ENCODE measurements around the gene COL9A2. TPM values are rescaled to one million over a fixed set of nuclear protein-coding genes. Genes with fewer than 3 reads are reported as not detected.

The COL9A2 gene
- total RNA-seq, 4 donors from 2014 or later, result 2.0 to 27.0 (median 4.8) TPM

DNA sequence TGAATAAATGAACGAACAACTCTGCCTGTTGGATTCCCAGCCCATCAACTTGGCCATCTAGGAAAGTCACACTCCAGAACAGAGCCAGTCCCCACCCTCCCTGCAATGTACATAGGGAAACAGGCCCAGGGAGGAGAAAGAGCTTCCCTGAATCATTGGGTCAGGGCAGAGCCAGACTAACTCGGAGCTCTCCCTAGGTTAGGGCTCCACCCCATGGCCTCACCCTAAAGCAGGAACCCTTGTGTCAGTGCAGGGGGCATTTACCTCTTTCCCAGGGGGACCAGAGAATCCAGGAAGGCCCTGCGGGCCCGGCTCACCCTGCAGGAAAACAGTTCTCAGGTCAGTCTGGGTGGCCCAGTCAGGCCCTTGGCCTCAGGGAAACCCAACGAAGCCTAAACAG, 11.6 kb downstream of the COL9A2 start:
- Histone ChIP-seq H3K27ac (no peak overlapping the region), H3K4me1 (no peaks in the 10 kb centered on the region), H3K36me3 (no peaks in the 10 kb centered on the region), H3K4me3 (no peak overlapping the region), H3K27me3 (no peaks in the 10 kb centered on the region), H3K9me3 (no peaks in the 10 kb centered on the region)
- intact Hi-C loops (cut with DNase I; ENCODE audit: low total_unique reads), result no loop called here
- TF ChIP-seq, protein P1, sequence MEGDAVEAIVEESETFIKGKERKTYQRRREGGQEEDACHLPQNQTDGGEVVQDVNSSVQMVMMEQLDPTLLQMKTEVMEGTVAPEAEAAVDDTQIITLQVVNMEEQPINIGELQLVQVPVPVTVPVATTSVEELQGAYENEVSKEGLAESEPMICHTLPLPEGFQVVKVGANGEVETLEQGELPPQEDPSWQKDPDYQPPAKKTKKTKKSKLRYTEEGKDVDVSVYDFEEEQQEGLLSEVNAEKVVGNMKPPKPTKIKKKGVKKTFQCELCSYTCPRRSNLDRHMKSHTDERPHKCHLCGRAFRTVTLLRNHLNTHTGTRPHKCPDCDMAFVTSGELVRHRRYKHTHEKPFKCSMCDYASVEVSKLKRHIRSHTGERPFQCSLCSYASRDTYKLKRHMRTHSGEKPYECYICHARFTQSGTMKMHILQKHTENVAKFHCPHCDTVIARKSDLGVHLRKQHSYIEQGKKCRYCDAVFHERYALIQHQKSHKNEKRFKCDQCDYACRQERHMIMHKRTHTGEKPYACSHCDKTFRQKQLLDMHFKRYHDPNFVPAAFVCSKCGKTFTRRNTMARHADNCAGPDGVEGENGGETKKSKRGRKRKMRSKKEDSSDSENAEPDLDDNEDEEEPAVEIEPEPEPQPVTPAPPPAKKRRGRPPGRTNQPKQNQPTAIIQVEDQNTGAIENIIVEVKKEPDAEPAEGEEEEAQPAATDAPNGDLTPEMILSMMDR (IDR thresholded peaks at IDR 0.05), result no peak
- TF ChIP-seq POLR2A (IDR thresholded peaks at IDR 0.05), result no peak
- no peak for DNase-seq

GRCh38 chr1:40303790-40304189, 13.3 kb downstream of the COL9A2 start:
- no peaks in the 10 kb centered on the region for H3K4me1 ChIP-seq
- H3K4me3 ChIP-seq, result no peak overlapping the region
- H3K27ac ChIP-seq, result no peak overlapping the region
- intact Hi-C loops (cut with DNase I; ENCODE audit: low total_unique reads), result no loop called here
- no peaks in the 10 kb centered on the region for H3K36me3 ChIP-seq
- H3K9me3 ChIP-seq, result no peaks in the 10 kb centered on the region
- DNase-seq, result no peak
- TF ChIP-seq, protein P1 (IDR thresholded peaks at IDR 0.05), result no peak
- no peak for TF ChIP-seq POLR2A (IDR thresholded peaks at IDR 0.05)
- H3K27me3 ChIP-seq, result no peaks in the 10 kb centered on the region

DNA sequence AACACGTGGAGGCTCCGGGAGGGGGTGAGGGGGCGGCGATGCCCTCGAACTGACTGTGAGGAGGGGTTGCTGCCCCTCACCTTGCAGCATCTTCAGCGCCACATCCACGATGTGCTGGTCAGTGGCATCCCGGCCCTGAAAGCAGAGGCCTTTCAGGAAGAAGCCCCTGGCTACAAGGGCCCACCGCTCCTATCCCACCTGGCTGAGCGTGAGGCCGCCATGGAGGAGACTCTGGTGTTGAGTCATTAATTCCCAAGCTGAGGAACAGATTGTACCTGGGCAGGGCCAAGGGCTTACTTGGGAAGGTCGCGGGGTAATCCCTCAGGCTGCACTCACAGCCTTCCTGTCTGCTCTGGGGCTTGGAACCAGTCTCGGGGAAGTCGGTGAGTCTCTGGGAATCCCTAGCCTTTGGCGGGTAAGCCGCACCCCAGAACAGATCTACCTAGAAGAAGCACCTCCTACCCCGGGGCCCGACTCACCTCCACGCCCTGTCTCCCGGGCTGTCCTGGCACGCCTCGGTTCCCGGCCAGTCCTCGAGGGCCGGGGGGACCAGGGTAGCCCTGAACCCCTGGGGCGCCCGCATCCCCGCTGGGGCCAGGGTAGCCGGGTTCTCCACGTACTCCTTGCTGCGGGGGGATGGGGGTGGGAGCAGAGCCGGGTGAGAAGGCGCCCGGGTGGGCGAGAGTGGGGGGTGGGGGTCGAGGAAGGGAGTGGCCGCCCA, 13.9 kb downstream of the COL9A2 start:
- H3K27ac ChIP-seq, result no peak overlapping the region
- DNase-seq, result no peak
- H3K4me1 ChIP-seq, result no peaks in the 10 kb centered on the region
- H3K27me3 ChIP-seq, result no peaks in the 10 kb centered on the region
- no peak overlapping the region for H3K4me3 ChIP-seq
- intact Hi-C loops (cut with DNase I; ENCODE audit: low total_unique reads), result no loop called here
- no peaks in the 10 kb centered on the region for H3K36me3 ChIP-seq
- TF ChIP-seq, protein P1 (IDR thresholded peaks at IDR 0.05), result no peak
- no peak for TF ChIP-seq POLR2A (IDR thresholded peaks at IDR 0.05)
- no peaks in the 10 kb centered on the region for H3K9me3 ChIP-seq

- Histone ChIP-seq H3K36me3 (no peaks in the 10 kb centered on the region), H3K9me3 (no peaks in the 10 kb centered on the region), H3K27me3 (no peaks in the 10 kb centered on the region), H3K27ac (no peak overlapping the region), H3K4me1 (no peaks in the 10 kb centered on the region), H3K4me3 (no peak overlapping the region)
- intact Hi-C loops (cut with DNase I; ENCODE audit: low total_unique reads), result no loop called here
- DNase-seq, result no peak
- no peak for TF ChIP-seq POLR2A (IDR thresholded peaks at IDR 0.05)
- TF ChIP-seq, protein P1 (IDR thresholded peaks at IDR 0.05), result no peak
These were observed 14.6 kb downstream of the COL9A2 start for GRCh38 chr1:40302475-40302874.

DNA sequence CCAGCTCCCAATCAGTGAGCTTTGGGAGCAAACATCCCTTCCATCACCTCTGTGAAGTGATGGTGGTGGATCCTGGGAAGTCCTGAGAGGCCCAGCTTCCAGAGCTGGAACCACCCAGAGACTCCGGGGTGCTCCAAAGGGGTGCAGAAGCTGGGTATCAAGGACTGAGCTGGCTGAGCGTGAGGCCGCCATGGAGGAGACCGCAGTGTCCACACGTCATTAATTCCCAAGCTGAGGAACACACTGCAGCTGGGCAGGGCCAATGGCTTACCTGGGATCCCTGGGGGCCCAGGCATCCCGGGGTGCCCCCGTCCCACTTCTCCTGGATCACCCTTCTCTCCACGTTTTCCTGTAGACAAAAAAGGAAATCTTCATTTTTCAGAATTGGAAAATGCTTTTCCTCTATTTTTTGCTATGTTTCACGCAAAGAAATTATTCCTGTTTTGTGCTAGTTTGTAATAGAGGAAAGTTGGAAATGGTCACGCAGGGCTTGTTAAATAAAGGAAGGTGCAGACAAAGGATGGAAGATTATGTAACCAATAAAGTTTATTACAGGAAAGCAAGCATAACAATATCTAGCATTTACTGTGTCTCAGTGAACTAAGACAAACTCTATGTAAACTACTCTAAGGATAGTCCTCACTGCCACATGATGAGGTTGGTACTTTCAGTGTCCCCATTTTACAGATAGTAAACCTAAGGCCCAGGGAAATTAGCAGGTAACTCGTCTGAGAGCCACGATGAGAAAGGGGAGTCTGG, 15.4 kb downstream of the COL9A2 start:
- intact Hi-C loops (cut with DNase I; ENCODE audit: low total_unique reads), result no loop called here
- no peak for TF ChIP-seq POLR2A (IDR thresholded peaks at IDR 0.05)
- TF ChIP-seq, protein P1 (IDR thresholded peaks at IDR 0.05), result no peak
- Histone ChIP-seq H3K27ac (no peak overlapping the region), H3K27me3 (no peaks in the 10 kb centered on the region), H3K36me3 (no peaks in the 10 kb centered on the region), H3K9me3 (no peaks in the 10 kb centered on the region), H3K4me3 (no peak overlapping the region), H3K4me1 (no peaks in the 10 kb centered on the region)
- no peak for DNase-seq

Data from uterus (tissue), 4 donors.